HS-27A (cell line): ENCODE measurements around the gene APMAP.

Source experiments
- DNase-seq: peaks from one replicate; pipeline ENCODE4 v3.0.0-alpha.2; 2012; ENCODE audit warnings: low read depth, missing footprints

Gene APMAP

DNA sequence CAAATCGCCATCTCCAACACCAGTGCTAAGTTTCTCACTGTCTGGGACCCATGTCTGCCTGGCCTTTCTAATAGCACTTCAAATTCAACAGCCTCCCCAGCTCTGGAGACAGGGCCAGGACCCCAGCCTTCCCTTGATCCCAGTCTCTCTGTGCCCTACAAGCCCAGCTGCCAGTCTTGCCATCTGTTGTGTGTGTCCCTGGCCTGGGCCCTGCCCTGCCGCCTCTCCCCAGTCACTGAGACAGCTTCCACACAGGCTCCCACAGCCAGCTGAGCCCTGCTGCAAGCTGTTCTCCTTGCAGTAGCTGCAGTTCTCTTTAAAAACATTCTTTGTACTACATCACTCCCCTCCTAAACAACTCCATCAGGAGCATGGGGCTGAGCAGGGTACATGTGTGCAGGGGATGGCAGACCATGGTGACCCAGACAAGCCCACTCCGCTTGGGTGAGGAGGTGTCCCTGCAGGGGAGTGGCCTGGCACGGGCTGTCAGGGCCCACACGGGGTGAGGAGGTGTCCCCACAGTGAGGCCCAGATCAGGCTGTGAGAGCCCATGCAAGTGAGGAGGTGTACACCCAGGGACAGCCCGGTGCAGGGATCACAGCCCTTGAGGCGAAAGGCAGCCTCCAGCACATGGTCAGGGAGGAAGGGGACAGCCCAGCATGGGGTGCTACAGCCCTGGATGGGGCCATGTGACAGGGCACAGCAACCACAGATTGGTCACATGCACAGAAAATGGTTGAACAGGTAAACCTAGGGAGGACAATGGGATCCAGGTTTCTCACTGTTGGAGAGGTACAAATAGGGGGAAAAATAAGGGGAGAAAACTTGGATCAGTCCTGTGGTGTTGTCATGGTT, 27.3 kb downstream of the APMAP start:
- no peak for DNase-seq

DNA sequence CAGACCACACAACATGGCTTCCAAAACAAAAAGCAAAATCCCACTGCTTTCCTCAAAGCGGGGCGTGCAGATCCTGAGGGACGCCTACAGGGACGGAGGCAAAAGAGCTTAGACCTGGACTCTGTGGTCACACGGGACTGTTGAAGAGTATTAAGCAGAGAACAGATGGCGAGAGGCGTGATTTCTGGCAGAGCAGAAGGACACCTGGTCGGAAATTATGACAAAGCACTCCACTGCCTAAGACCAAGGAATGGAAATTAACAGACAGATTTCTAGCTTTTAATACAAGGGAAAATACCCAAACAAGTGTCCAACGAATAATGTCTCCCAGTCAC, 28.1 kb downstream of the APMAP start:
- DNase-seq = no peak

DNA sequence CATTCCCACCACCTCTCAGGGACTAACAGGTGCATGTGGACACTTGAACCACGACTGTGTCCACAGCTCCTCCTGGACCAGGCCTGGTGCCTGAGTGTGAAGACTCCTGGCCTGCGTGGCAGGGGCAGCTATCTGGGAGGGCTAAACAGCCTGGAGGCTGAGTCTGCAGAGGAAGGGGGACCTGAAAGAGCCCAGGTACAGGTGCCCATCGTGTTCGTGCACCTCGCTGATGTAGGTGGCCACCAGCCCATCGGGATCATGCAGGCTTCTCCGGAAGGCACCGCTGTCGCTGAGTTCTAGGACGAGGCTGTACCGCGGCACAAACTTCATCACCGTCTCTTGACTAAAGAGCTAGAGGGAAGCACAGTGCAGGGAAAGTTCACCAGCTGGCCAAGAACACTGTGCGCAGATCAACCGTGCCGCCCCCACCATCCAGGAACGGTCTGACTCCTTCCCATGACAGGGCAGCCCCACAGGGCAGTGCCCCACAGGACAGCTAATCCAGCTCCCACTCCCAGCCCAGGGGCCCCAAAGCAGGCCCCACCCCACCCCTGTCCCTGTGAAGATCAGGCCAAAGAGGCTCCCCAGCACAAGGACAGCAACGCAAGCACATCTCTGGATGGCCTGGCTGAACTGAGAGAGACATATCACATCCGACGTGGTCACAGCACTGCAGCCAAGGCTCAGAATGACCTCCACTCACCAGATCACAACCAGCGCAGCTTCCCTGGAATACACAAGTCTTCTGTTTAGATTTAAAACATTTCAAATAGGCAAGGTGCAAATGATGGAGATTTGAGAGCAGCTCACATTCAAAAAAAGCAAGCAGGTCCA, 28.7 kb downstream of the APMAP start:
- no peak for DNase-seq

DNA sequence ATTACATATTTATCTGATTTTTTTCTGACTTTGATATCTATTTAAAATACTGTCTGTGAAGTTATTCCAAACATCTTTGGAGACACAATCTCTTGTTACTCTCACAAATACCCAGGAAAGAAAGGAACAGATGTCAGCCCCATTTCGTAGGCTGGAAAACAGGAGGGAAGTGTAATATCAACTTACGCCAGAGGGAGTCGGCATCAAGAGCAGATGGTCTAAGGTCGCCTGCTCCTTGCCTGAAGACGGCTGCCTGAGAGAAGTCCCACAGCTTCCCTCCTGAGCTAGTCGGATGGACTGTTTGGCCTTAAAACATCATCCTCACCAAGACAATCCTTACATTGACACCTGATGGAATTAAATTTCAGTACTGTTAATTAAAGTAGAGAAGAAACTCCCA, 30.0 kb downstream of the APMAP start:
- no peak for DNase-seq

DNA sequence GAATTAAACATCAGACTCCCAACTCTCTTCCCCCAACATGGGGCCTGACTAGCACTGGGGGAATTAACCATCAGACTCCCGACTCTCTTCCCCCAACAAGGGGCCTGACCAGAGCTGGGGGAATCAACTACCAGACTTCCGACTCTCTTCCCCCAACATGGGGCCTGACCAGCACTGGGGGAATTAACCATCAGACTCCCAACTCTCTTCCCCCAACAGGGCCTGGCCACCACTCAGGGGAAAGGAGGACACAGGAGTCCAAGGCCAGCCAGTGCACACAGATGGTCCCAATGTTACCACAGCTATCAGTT, 30.4 kb downstream of the APMAP start:
- DNase-seq = no peak

DNA sequence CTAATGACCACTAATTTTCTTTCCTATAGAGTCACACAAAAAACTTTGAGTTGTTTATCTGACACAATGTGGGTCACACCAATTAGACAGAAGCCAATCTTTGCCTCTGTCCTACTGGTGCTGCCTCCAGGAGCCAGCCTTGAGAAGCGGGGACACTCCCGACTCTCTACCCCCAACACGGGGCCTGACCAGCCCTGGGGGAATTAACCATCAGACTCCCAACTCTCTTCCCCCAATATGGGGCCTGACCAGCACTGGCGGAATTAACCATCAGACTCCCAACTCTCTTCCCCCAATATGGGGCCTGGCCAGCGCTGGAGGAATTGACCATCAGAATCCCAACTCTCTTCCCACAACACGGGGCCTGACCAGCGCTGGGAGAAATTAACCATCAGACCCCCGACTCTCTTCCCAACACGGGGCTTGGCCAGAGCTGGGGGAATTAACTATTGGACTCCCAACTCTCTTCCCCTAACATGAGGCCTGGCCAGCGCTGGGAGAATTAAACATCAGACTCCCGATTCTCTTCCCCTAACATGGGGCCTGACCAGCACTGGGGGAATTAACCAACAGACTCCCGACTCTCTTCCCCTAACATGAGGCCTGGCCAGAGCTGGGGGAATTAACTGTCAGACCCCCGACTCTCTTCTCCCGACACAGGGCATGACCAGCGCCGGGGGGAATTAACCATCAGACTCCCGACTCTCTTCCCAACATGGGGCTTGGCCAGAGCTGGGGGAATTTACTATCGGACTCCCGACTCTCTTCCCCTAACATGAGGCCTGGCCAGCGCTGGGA, 31.0 kb downstream of the APMAP start:
- DNase-seq = no peak

DNA sequence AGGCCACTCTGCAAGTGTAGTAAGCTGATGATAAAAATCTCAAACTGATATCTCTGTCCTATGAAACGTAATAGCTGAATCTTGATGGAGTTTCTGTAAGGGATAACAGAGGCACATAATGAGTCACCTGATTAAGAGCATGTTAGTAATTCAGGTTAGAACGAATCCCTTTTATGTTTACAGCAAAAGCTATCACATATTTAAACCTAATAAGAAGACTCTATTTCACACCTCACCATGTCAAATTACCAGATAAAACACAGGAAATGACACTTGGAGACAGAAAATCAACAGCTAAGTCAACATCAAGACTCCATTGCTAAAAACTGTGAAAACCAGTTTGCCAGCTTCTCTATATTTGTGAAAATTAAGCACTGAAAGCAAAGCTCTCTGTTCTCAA, 31.7 kb downstream of the APMAP start:
- DNase-seq = no peak

DNA sequence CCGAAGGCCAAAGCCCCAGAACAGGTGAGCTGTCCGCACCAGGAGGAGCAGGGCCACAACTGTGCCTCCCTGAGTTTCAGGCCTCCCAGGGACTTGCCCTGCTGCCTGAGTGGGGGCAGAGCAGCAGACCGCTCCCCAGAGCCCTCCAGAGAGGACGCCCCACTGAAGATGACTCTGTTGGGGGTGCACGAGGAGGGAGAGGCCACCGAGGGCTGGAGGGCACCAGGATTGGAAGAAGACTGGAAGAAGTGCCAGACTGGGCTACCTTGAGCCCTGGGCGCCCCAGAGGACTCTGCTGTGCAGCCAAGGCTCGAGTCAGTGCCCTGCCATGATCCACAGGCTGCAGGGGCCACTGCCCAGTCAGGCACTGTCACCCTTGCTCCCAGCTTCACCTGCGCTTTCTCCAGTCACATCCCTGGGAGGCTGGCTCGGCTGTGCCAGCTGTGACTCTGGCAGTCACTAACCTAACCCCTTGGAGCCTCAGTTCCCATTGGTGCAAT, 32.2 kb downstream of the APMAP start:
- no peak for DNase-seq

DNA sequence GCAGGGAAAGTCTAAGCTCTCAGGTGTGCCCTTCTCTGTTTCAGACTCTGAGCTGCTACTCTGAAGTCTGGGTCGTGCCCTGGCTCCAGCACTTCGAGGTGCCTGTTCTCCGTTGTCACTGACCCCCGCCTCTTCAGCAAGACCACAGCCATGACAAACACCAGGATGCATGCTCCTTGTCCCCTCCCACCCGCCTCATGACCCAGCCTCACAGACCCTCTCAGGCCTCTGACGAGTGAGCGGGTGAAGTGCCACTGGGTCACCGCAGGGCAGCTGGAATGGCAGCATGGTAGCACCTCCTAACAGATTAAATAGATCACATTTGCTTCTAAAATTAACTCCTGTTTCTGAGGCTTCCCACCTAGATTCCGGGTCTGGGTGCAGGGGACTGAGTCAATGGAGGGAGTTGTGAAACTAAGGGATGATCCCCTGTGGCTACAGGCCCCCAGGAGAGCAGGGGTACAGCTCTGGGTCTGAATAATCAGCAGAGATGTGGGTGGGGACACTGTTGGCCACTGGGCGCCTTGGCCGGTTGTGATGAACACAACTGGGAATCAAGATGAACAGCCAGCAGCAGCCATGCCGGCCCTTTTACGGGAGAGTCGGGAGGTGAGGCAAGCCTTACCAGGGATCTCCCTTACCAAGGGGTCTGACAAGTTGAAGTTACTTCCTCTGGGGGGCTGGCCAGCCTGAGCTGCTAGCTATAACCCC, 32.8 kb downstream of the APMAP start:
- no peak for DNase-seq

DNA sequence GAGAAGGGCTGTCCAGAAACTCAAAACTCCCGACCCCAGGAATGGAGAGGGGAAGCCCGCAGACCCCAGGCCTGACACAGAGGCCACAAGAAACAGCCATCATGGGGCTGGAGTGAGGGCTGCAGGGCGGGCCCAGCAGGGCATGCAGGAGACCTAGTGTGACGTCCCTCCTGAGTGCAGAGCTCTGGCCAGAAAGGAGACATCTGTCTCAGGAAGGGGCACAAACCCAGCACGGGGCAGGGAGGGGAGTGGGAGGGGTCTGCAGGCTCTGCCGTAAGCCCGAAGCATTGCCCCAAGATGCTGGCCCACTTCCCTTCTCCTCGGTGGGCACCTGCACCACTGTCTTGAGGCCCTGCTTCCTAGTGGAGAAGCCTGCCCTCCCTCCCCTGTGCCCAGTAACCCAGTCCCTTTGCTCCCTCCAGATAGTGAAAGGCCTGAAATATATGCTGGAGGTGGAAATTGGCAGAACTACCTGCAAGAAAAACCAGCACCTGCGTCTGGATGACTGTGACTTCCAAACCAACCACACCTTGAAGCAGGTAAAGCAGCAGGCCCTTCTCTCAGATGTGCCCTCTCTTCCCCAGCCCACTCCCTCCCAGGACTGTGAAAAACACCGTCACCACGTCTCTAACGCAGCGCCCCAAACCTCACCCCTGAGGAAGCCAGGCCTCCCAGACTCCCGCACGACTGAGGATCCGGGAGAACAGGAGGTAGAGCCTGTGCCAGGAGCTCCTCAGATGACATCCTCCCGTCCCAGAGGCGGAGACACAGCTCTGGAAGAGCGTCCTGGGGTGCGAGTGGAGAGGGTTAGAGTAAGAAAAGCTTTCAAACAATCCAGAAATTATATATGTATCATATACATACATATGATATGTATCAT, 33.8 kb downstream of the APMAP start:
- DNase-seq = no peak

DNA sequence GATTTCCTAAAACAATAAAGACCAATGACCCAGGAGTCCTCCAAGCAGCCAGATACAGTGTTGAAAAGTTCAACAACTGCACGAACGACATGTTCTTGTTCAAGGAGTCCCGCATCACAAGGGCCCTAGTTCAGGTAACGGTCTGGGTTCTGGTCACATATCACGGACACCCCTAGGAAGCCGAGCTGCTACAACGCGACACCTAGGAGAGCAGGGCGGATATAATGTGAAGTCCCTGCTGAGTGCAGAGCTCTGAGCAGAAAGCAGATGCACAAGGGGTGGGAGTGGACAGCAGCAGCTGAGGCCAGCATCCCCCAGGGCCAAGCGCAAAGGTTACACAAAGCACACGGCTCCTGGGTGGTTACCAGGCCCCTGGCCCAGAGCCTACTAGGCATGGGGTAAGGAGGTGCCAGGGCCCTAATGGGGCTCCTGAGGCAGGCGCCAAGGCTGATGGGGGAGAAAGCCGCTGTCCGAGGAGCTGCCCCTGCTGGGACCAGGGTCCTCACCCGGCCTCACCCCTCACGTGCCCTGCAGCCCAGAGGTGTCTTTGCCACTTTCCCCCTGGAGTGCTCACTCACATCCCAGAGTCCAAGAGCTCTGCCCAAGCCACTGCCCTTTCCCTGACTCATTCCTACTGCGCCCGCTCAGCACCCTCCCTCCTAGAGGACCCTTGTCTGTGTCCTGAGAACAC, 35.1 kb downstream of the APMAP start:
- DNase-seq = no peak

DNA sequence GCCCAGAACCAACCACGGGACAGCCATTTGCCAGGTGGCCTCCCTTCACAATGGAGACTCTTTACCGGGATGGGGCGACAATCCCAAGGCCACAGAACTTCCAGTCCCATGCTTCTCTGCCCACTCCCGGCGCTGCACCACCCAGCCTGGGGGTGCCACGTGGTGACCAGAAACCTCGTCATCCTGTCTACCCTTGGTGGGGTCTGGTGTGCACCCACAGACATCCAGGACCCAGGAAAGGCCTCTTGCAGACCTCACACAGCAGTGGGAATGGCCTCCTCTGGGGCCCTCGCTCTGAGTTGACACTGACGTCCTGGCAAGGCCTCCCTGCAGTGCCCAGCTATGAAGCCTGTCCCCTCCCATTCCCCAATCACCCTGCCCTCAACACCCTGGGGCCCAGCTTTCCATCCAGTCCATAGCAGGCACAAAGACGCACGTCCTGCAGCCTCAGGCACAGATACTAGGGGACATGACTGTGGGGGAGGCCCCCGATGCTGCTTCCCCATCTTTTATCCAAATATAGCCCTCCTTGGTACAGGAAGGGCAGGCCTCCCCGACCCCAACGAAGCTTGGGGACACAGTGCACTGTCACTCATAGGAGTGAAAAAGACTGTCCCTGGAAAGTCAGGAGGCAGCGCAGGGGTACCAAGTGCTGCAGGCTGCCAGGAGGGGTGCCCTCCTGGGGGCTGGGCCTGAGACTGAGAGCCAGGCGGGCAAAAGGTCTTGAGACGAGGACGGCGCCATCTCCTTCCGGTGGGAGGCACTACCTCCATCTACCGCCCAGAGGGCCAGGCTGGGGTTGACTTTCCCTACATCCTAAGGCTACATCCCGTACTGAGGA, 36.3 kb downstream of the APMAP start:
- no peak for DNase-seq

DNA sequence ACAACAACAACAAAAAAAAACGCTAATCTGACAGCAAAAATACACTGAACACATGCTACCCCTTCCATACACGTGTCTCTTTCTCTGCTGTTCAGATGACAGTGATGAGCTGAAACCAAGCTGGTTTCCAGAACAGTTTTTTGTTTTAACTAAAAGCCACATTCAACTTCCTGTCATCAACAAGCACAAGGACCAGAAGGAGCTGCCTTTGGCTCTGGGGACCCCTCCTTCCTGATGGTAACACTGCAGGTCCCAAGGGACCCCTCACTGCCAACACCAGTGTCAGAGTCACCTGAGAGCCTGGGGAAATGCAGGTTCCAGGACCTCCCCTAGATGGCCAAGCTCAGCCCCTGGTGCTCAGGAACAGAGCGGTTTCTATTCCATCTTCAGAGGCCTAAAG, 37.5 kb downstream of the APMAP start:
- DNase-seq = no peak

DNA sequence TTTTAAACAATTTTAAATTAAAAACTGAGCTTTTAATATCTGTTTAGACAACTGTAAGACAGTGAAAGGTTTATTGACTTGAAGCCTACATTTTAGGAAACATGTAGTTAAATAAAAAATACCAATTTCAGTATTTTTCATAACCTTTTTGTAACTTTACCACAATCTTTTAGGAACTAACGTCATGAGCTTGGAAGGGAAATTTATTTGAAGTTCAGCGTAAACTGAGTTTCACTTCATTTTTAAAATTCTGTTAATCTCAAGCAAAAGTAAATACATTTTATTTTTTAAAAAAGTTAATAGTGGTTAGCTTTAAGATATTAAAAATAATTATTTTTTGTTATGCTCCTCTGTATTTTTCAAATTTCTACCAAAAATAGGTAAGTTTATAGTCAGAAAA, 38.0 kb downstream of the APMAP start:
- no peak for DNase-seq

DNA sequence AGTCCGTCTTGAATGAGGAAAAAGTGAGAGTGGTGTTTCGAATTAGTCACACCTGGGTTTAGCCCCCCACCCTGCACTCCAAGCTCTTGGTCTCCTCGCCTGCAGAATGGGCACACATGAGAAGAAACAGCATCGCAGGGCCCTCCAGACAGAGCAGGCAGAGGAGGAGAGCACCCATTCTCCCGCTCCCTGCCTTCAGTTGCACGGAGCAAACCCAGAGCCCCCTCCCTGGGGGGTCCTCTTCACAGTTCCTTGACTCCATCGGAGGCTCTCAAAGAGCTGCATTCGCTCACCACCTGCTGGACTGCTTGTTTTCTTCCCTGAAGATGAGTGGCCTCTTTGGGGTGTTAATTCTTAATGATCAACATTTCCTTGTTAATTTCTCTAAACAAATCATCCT, 38.4 kb downstream of the APMAP start:
- DNase-seq = no peak

DNA sequence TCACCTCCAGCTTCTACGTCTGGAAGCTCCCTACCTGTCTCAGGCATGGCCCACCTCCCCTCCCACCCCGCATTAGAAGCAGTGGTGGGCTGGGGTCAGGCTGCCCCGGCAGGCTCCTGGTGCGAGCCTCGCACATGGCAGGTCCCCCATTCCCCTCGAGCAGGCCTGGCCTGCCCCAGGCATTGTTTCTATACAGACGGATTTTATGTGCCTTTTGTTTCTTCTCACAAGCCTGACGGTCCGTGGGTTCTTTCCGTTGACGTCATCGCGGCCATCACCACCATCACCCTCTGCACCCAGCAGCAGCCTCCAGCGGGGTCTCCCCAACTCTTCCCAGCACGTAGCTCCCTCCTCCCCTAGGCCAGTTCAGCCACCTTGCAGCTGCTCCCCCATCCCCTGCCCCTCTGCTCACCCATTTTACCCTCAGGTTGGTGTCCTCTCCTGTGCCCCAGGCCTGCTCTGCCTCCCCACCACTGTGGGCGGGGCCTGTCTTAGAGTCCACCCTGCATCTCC, 38.9 kb downstream of the APMAP start:
- DNase-seq = no peak

DNA sequence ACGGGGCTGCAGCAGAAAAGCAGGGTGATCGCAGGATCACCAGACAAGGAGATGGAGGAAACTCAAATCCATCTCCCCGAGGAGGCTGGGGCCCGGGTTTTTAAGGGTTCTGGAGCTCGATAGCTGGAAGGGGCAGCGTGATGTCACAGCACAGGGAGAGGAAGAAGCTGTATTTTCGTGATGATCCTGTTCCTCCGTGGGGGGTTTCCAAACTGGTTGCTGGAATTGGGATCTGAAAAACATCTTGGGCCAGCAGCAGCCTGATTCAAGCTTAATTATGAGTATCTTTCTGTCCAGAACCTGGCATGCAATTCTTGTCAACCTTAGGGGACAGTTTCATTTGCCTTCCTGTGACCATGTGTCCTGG, 39.4 kb downstream of the APMAP start:
- DNase-seq = no peak

DNA sequence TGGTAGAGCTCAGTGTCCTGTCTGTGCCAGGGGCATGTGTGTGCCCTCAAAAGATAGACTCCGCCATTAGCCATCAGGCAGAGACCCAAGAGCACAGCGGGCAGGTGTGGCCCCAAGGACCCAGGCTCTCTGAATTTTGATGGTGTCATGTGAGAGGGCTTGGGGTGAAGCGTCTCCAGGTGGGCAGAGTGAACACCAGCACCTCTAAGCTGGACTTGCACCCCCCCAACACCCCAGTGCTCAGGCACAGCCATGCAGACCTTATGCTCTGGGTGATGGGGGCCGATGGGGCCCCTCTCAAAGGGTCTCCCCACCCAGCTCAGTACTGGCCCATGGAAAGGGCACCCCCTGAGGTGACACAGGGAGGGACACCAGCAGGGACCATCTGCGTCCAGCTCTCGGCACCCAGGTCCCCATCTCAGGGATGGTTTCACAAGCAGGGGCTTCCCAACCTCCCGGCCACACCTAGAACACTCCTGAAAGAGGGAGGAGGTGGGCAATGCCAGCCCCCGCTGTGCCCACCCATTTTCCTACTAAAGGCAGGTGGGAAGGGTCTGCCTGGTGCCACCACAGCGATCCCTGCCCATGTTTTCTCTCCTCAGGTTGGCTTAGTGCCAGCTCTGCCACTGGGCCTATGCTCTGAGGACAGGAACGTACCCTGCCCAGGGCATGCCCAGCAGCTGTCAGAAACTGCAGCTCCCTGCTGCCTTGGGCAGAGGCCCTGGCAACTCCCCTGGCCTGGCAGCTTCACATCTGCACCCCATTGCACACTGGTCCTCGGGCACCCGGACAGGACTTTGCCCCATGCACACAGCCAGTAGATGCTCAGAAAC, 40.0 kb downstream of the APMAP start:
- DNase-seq = no peak
